Posterior cingulate gyrus (tissue), 11 donors: ENCODE data around the gene MICALL2.

Experiments
- DNase-seq, 10 donors: peaks; one replicate each; pipeline versions ENCODE4 v3.0.0 to v3.0.0-alpha.2; 2020 to 2021; ENCODE audit warnings: mixed read lengths in 3 of 10
- intact Hi-C: fragments of 100-400 bp; cut with DNase I; formaldehyde crosslinking; loops from one replicate; pipeline ENCODE4 v1.15.1; 2023

Gene MICALL2

GRCh38 chr7:1494447-1494846 is 35.2 kb upstream of the MICALL2 start:
- peak in 8 of 10 donors; percentile 34 to 93 (median 58) for DNase-seq
- intact Hi-C loops, result no loop called here

- intact Hi-C loops, result no loop called here
- DNase-seq, result no peak
Observed at GRCh38 chr7:1493571-1493970, 34.3 kb upstream of the MICALL2 start.

GRCh38 chr7:1493129-1493528 is 33.9 kb upstream of the MICALL2 start:
- intact Hi-C loops, result no loop called here
- DNase-seq, result no peak

- DNase-seq, result no peak
- intact Hi-C loops, result no loop called here
Observed at GRCh38 chr7:1492640-1493039, 33.4 kb upstream of the MICALL2 start.

GRCh38 chr7:1492221-1492620 is 33.0 kb upstream of the MICALL2 start:
- intact Hi-C loops, result no loop called here
- no peak for DNase-seq

- intact Hi-C loops, result no loop called here
- DNase-seq, result no peak
Observed at GRCh38 chr7:1490837-1491236, 31.6 kb upstream of the MICALL2 start.

GRCh38 chr7:1489336-1489735 is 30.1 kb upstream of the MICALL2 start:
- intact Hi-C loops, result no loop called here
- no peak for DNase-seq

- intact Hi-C loops, result no loop called here
Observed at GRCh38 chr7:1488016-1488415, 28.7 kb upstream of the MICALL2 start.

GRCh38 chr7:1487466-1487865 is 28.2 kb upstream of the MICALL2 start:
- intact Hi-C loops, result no loop called here
- no peak for DNase-seq

More at GRCh38 chr7:1488016-1488415, 28.7 kb upstream of the MICALL2 start:
- no peak for DNase-seq

- intact Hi-C loops, result no loop called here
- DNase-seq, result no peak
Observed at GRCh38 chr7:1486571-1486970, 27.3 kb upstream of the MICALL2 start.

GRCh38 chr7:1485156-1485555 is 25.9 kb upstream of the MICALL2 start:
- intact Hi-C loops, result no loop called here
- no peak for DNase-seq

GRCh38 chr7:1484569-1484968 is 25.3 kb upstream of the MICALL2 start:
- intact Hi-C loops, result no loop called here
- no peak for DNase-seq

GRCh38 chr7:1483536-1484505 is 24.6 kb upstream of the MICALL2 start:
- intact Hi-C loops, result no loop called here
- no peak for DNase-seq

- DNase-seq, result no peak
- intact Hi-C loops, result no loop called here
Observed at GRCh38 chr7:1483079-1483478, 23.8 kb upstream of the MICALL2 start.

- DNase-seq, result no peak
- intact Hi-C loops, result no loop called here
Observed at GRCh38 chr7:1481300-1481699, 22.0 kb upstream of the MICALL2 start.

- DNase-seq, result no peak
- intact Hi-C loops, result no loop called here
Observed at GRCh38 chr7:1480670-1481069, 21.4 kb upstream of the MICALL2 start.

- no peak for DNase-seq
- intact Hi-C loops, result loop anchor here (10.0 kb wide), 1 partner anchor 254 kb away; no protein-coding TSS in a partner anchor
Observed at GRCh38 chr7:1479287-1479686, 20.0 kb upstream of the MICALL2 start.

- DNase-seq, result no peak
- intact Hi-C loops, result loop anchor here (10.0 kb wide), 1 partner anchor 254 kb away; no protein-coding TSS in a partner anchor
Observed at GRCh38 chr7:1478480-1478879, 19.2 kb upstream of the MICALL2 start.

GRCh38 chr7:1476859-1477258 is 17.6 kb upstream of the MICALL2 start:
- no peak for DNase-seq
- intact Hi-C loops, result loop anchor here (10.0 kb wide), 1 partner anchor 252 kb away; no protein-coding TSS in a partner anchor

- intact Hi-C loops, result loop anchor here (2.0 to 10.0 kb wide), 2 partner anchors 251 to 281 kb away; no protein-coding TSS in a partner anchor
- DNase-seq, result no peak
Observed at GRCh38 chr7:1475991-1476390, 16.7 kb upstream of the MICALL2 start.

- intact Hi-C loops, result loop anchor here (2.0 to 10.0 kb wide), 2 partner anchors 251 to 281 kb away; no protein-coding TSS in a partner anchor
- DNase-seq, result no peak
Observed at GRCh38 chr7:1475393-1475792, 16.1 kb upstream of the MICALL2 start.

- intact Hi-C loops, result loop anchor here (2.0 to 10.0 kb wide), 3 partner anchors 42 to 280 kb away; no protein-coding TSS in a partner anchor
Observed at GRCh38 chr7:1474736-1475135, 15.5 kb upstream of the MICALL2 start.

More at GRCh38 chr7:1474736-1475135, 15.5 kb upstream of the MICALL2 start:
- no peak for DNase-seq
